CMK (cell line): ENCODE results near the gene SIDT2.
"Not testable (repeated sequence)": the region's sequence is repeated elsewhere in the genome, so short reads cannot be mapped to it uniquely, and the experiment has no call there.

Source experiments
- DNase-seq: peaks from one replicate; pipeline ENCODE4 v3.0.0-alpha.2; 2010; ENCODE audit warnings: low read depth

SIDT2 gene

GRCh38 chr11:117204283-117205080 lies 25.9 kb downstream of the SIDT2 start:
- no peak for DNase-seq

- DNase-seq: no peak
These were observed 26.8 kb downstream of the SIDT2 start for GRCh38 chr11:117205211-117205818.

GRCh38 chr11:117206111-117206510 lies 27.6 kb downstream of the SIDT2 start:
- DNase-seq: not testable (repeated sequence)

GRCh38 chr11:117206859-117207258 lies 28.3 kb downstream of the SIDT2 start:
- DNase-seq: not testable (repeated sequence)

- not testable (repeated sequence) for DNase-seq
These were observed 28.9 kb downstream of the SIDT2 start for GRCh38 chr11:117207481-117207880.

GRCh38 chr11:117208710-117209109 lies 30.2 kb downstream of the SIDT2 start:
- DNase-seq: not testable (repeated sequence)

- DNase-seq: not testable (repeated sequence)
These were observed 31.0 kb downstream of the SIDT2 start for GRCh38 chr11:117209351-117210125.

GRCh38 chr11:117210620-117211019 lies 32.1 kb downstream of the SIDT2 start:
- DNase-seq: no peak

GRCh38 chr11:117212697-117213355 lies 34.3 kb downstream of the SIDT2 start:
- no peak for DNase-seq

GRCh38 chr11:117214404-117215110 lies 36.0 kb downstream of the SIDT2 start:
- no peak for DNase-seq

- no peak for DNase-seq
These were observed 38.9 kb downstream of the SIDT2 start for GRCh38 chr11:117217141-117218084.

- DNase-seq: no peak
These were observed 39.8 kb downstream of the SIDT2 start for GRCh38 chr11:117218133-117218915.

- DNase-seq: no peak
These were observed 40.5 kb downstream of the SIDT2 start for GRCh38 chr11:117219001-117219400.

GRCh38 chr11:117219455-117219854 lies 40.9 kb downstream of the SIDT2 start:
- DNase-seq: no peak

GRCh38 chr11:117219995-117220394 lies 41.5 kb downstream of the SIDT2 start:
- DNase-seq: no peak

GRCh38 chr11:117220568-117220967 lies 42.0 kb downstream of the SIDT2 start:
- no peak for DNase-seq

- DNase-seq: no peak
These were observed 42.6 kb downstream of the SIDT2 start for GRCh38 chr11:117220999-117221774.

GRCh38 chr11:117221775-117222517 lies 43.4 kb downstream of the SIDT2 start:
- no peak for DNase-seq
